Central memory CD4-positive, alpha-beta T cell (primary cell): ENCODE results near the gene FAM8A1.

Experiments used
- DNase-seq: peaks from one replicate; pipeline ENCODE4 v3.0.0; 2022

FAM8A1 gene

DNA sequence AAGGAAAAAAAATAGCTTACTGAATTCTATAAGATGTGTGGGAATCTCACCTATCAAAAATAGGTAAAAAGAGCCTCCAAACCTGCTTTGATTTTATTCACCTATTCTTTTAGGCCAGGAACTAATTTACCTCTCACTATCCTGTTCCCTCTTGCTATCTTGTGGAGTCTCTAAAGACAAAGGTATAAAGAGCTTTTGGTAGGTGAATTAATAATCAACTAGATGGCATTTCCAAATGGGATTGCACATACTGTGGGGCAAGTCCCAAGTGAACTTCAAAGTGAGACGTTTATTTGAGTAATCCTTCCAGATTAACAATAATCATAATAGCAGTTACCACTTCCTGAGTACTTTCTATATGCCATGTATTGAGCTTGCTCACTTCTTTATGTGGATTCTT is 2.8 kb downstream of the FAM8A1 start:
- no peak for DNase-seq

- DNase-seq, result no peak
These were observed 6.5 kb downstream of the FAM8A1 start for GRCh38 chr6:17606606-17607005.

DNA sequence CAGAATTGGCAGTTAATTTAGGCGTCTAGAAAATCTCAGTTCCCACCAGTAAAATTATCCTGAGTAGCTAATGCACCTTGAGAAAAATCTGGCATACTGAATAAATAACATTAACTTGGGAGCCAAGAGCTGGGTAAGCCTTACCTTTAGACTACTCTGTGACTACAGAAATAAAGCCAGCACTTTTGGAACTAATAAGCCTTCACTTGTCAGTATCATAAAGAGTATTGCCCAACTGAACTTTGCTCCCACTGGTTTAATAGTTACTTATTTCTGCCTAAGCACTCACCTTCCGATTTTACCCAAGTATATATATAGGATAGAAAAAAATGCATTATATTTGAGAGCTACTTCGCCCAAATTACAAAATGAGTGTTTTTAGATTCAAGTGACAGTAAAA is 10.7 kb downstream of the FAM8A1 start:
- no peak for DNase-seq

DNA sequence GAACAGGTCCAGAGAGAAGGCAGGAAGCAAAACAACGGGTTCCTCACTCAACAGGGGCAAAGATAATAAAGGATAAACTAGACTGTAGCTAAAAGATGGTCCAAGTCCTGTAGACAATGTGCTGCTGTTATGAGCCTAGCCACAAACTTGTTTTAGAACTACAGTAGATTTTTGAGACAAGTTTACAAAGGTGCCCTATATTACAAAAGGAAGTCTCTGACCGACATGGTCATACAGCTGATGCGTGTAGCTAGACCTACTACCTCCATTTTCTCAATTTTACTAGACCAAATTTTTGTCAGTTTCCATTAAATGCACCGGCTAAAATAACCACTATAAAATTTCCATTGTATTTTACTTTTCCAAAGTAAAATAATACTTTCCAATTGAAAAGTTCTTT is 11.9 kb downstream of the FAM8A1 start:
- DNase-seq, result no peak

DNA sequence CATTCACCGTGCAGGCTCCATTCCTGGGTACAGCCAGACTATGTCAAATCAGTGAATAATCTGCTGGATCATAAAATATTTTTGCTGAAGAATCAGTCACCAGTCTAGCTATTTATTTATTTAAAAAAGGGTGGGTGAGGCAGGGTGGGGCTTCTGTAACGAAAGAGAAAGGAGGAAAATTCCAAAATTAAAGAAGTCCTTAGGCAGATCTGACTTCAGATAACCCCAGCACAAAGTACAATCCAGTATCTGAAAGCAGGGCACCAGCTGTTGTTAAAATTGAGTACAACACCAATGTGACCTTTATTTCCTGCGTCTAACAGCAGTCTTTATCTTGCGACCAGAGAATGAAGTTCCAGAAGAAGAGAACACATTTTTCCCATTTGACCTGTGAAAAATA is 15.7 kb downstream of the FAM8A1 start:
- DNase-seq, result no peak

DNA sequence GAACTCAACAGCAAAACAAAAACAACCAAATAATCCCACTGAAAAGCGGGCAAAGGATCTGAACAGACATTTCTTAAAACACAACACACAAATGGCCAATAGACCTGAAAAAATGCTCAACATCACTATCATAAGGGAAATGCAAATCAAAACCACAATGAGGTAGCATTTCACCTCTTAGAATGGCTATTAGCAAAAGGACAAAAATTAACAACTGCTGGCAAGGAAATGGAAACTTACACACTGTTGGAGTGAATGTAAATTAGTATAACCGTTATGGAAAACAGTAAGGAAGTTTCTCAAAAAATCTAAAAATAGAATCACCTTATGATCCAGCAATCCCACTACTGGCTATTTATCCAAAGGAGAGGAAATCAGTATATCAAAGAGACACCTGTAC is 20.9 kb downstream of the FAM8A1 start:
- DNase-seq, result no peak

DNA sequence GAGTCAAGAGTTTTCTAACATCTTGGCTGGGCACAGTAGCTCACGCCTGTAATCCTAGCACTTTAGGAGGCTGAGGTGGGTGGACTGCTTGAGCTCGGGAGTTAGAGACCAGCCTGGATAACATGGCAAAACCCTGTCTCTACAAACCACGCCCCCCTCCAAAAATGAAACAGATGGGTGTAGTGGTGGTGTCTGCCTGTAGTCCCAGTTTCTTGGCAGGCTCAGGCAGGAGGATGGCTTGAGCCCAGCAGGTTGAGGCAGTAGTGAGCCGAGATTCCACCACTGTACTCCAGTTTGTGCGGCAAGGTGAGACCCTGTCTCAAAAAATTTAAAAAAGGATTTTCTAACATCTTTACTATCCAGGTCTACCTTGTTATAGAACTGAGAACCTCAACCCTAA is 22.0 kb downstream of the FAM8A1 start:
- no peak for DNase-seq

DNA sequence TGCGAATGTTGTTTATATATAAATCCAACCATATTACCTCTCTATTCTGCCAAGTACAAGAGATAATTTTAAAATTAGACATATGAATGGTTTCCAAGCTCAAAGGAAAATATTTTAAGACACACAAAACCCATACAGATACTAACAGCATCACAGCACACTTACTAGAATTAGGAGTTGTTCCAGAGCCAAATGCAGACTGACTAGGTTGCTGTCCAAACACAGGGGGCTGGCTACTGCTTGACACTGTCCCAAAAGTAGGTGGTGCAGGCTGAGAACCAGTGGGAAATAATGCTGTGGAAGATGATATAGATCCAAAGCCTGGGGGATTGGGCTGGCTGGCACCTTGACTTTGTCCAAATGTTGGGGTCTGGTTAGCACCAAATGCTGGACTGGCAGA is 24.3 kb downstream of the FAM8A1 start:
- DNase-seq, result no peak

DNA sequence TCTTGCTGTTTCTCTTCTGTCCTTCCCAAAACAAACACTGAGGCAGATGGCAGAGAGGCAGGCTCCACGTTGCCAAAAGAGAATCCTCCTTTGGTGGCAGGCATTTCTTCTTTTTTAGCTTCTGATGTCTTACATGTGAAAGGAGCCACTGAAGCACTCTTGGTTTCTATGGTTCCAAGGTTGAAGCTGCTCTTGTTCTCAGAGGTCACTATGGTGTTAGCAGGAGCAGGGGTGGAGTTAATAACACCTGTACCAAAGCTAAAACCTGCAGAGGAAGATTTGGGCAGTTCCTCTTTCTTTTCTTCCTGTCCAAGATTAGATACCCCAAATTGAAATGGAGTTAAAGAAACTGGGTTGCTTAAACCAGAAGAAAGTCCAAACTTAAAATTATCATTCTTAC is 28.8 kb downstream of the FAM8A1 start:
- no peak for DNase-seq

GRCh38 chr6:17629824-17630510 is 29.9 kb downstream of the FAM8A1 start:
- DNase-seq, result no peak

DNA sequence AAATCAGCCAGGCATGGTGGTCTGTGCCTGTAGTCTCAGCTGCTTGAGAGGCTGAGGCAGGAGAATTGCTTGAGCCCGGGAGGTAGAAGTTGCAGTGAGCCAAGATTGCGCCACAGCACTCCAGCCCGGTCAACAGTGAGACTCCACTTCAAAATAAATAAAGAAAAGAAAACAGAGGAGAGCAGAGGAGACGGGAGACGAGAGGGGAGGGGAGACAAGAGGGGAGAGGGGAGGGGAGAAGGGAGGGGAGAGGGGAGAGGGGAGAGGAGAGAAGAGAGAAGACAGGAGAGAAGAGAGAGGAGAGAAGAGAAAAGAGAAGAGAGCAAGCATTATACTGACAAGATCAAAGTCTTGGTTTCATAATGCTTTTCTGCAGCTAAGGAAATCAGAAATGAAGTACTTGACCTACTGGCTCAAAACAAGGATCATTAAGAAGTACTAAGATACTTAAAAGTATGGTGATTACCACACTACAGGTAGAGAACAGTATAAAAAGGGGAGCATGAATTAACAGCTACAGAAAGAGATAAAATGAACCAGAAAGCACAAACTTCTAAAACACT is 30.5 kb downstream of the FAM8A1 start:
- DNase-seq, result no peak

DNA sequence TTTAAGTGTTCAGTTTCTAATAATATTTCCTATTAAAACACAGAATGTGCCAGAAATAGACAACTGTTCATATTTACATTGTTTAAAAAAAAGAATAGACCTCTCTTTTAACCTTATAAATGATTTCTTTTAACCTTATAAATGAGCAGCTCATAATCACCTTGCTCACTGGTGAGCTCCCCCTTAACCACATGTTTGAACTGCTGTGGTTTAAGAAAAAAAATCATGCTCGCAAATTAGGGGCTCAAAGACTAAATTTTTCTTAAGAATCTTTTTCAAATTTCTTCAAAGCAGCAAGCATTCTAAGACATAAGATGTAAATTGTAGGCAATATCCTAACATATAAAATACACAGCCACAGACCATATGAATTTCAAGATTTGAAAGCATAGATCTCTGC is 32.8 kb downstream of the FAM8A1 start:
- no peak for DNase-seq

DNA sequence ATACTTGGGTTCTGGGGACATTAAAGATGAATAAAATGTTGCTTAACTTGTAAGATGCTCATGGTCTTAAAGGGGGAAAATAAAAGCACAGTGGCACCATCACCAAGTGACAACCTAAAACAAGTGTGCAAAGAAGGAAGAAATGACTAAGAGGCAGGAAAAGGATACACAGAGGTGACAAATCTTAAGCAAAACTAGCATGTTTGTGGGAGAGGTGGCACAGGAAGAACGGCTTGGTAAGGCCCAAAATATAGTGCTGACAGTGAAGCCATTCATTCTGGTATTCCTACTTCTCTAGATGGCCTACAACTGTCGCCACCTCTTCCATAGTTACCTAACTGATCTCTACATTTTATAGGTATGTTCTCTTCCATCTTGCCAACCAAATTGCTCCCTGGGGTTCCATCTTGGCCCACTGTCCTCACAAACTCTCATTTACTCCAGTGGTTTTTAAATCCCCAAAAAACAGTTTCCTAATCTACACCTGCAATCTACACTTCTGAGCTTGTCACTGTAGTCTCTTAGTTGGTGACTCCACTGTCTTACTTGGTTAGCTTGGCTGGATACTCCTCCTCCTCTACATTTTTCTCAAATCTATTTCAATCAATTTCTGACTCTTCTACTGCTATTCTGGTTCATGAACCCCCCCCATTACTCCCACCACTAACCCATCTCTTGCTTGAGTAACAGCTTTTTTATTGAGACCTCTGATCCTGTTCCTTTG is 33.5 kb downstream of the FAM8A1 start:
- DNase-seq, result no peak

DNA sequence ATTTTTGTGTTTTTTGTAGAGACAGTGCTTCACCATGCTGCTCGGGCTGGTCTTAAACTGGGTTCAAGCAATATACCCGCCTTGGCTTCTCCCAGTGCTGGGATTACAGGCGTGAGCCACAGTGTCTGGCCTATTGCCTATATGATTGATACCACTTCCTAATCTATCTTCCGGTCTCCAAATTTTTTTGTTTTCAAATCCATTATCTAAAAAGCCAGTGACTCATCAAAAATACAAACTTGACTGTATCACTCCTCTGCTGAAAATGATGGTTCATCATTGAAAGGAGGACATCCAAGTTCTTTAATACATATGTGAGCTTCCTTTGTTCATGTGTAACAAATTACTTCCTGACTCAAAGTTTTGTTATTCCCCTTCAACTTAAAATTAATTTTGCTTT is 35.5 kb downstream of the FAM8A1 start:
- DNase-seq, result no peak

- DNase-seq, result no peak
These were observed 38.2 kb downstream of the FAM8A1 start for GRCh38 chr6:17638212-17638715.

GRCh38 chr6:17640477-17640917 is 40.4 kb downstream of the FAM8A1 start:
- no peak for DNase-seq

- DNase-seq, result no peak
These were observed 48.6 kb downstream of the FAM8A1 start for GRCh38 chr6:17648745-17649144.

GRCh38 chr6:17650656-17651309 is 50.7 kb downstream of the FAM8A1 start:
- no peak for DNase-seq

GRCh38 chr6:17653198-17653882 is 53.2 kb downstream of the FAM8A1 start:
- DNase-seq, result no peak

GRCh38 chr6:17656092-17656491 is 56.0 kb downstream of the FAM8A1 start:
- no peak for DNase-seq

DNA sequence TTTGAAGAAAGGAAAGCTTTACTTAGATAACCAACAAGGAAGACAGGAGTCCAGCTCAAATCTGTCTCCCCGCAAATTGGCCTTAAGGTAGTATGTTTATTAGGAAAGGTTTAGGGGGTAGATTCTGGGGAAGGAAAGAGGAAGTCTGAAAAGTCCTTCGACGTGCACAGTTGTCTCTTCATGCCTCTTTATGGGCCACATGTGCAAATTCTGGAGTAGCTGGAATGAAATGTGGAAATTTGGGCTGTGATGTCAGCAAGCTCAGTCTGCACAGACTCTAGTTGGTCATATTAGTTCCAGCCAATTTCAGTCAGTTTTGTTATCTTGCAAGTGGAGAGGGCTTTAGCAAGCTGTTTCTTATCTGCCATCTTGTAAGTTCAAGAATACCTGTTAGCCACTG is 56.5 kb downstream of the FAM8A1 start:
- DNase-seq, result no peak
